HG03060 (cell line): ENCODE data around the gene LRRC1.
"Not testable (repeated sequence)": the region's sequence is repeated elsewhere in the genome, so short reads cannot be mapped to it uniquely, and the experiment has no call there.

Experiments
- ATAC-seq: cut with Tn5 transposase; IDR thresholded peaks from one replicate; pipeline ENCODE4 v1.9.1; 2021; ENCODE audit warnings: low read depth, moderate number of reproducible peaks; ENCODE audit not compliant: unreplicated experiment

LRRC1 gene

DNA sequence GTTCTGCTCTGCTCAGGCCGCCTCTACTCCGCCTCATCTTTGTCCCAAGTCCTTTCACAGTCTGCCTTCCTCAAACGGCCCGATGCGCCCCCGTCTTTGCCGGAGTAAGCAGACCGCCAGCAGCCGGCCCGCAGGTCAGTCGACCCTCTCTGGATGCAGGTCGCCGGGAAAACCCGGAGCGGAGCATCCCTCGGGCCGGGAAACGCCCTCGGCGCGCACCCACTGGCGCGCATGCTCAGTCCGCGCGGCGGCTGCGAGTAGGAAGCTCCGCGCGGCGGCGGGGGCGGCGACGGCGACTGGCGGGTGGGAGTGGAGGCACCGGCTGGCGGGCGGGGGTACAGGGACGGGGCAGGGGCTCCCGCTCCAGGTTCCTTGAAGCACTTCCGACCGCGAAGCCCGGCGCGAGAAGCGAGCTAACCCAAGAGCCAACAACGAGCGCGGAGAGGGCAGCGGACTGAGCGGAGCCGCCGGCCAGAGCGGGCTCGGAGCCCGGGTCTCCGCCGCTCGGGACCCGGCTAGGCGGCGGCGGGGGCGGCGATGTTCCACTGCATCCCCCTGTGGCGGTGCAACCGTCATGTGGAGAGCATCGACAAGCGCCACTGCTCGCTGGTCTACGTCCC lies at the start of gene LRRC1:
LRRC1 (plus strand) TSS at position 286 of the 620 bp plus-strand sequence; CDS start at position 538, 252 bp downstream.
- ATAC-seq = peak; percentile 34

DNA sequence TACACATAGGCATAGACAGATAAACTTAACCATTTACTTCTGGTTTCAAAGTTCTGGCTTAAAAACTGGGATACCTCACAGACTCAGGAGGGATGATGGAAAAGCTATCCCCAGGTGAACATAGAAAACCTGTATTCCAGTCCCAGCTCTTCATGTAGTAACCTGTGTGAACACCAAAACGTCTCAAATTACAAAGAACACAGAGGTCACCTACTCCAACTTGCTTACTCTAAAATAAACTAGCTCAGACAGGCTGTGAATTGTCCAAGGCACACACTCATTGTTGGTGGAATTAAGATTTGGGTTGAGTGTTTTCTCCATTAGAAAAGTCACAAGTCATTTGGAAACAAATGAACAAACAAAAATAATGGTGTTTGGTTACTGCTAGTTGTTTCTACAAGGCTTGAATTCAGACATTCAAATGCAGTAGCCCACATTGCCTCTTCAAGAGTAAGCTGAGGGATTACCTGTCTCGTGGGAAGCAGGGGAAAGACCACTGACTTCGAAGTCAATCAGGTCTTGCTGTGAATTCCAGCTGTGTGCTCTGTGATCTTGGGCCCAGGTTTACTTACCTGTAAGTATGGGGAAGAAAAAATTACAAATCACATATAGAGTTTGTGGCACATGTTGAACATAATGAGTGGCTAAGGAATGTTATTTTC lies 48.2 kb upstream of the LRRC1 start:
- no peak for ATAC-seq

GRCh38 chr6:53750052-53750650 lies 44.7 kb upstream of the LRRC1 start:
- no peak for ATAC-seq

DNA sequence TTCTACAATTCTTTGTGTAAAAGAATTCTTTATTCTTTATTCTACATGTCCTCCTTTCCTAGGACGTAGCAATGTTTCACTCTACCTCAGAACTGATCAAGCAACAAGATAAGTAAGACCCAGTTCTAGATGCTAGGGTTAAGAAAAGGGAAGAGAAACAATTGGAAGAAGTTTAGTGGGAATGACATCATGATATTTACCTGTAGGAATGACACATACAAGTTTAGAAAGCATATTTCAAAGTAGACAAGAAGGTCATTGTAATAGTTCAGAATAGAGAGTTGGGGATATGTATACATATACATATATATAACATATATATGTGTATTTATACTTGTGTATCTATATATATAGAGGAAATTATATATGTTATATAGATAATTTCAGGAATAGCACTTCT lies 43.4 kb upstream of the LRRC1 start:
- no peak for ATAC-seq

DNA sequence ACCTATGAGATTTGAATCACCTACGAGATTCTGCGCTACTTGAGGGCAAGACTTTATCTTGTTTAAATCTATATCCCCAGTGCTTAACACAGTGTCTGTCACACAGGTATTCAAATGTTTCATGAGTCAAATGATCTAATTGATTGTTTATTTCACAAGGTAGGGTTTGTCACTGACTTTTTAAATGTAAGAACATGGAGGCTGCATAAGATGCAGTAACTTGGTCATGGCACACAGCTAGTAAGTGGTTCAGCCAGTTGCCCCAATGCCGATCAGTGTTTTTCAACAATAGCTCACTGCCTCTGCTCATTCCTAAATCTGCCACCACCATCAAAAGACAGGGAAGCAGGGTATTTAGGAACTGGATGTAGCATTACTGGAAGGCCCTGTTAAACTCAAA lies 42.4 kb upstream of the LRRC1 start:
- no peak for ATAC-seq

GRCh38 chr6:53752856-53753255 lies 41.9 kb upstream of the LRRC1 start:
- ATAC-seq = no peak

DNA sequence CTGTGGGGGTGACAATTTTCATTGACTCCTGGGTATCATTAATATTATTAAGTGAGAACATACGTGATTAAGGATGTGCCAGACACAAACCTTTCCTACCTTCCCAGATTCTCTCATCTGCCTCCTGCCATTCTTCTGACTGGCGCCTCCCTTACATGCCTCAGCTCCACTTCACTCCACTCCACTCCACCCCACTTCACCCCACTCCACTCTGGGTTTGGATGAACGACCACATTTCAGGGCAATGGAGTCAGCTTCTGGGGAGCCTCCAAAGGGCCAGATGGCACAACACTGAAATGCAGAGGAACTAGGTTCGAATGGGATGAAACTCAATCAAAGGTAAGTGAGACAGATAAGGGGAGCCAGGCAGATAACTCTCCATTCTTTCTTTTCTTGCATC lies 40.5 kb upstream of the LRRC1 start:
- no peak for ATAC-seq

DNA sequence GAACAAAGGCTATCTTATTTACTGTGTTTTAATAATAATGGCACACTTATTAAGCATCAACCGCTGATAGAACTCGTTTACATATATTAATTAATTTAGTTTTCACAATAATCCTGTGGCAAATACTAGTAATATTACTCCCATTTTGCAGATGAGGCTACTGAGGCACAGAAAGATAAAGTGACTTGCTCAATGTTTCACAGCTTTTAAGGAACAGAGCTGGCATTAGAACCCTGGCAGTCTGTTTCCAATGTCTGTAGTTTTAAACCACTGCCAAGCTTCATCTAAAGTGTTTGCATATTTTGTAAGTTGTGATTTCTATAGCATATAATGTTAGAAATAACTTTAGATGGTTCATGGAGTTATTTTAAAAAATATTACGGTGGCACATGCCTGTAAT lies 38.4 kb upstream of the LRRC1 start:
- ATAC-seq = no peak

- no peak for ATAC-seq
Observed at GRCh38 chr6:53758496-53758895, 36.3 kb upstream of the LRRC1 start.

GRCh38 chr6:53761036-53761435 lies 33.8 kb upstream of the LRRC1 start:
- ATAC-seq = no peak

DNA sequence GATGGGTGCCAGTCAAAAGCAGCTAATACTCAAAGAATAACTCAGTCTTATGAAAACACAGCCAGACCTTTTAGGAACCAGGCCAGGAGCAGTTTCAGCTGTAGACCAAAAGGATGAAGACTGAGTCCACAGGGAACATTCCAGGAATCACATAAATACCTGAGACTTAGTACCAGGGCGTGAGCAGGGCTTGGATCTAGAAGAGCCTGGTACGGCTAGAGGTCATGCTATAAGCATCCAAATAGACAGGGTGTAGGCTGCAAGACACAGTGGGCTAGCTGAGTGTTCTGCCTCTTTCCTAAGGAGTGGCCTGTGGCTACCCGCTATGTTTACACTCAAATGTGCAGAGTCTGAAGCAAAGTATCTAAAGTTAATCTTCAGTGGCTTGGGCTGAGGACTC lies 29.5 kb upstream of the LRRC1 start:
- ATAC-seq = no peak

GRCh38 chr6:53766930-53767329 lies 27.9 kb upstream of the LRRC1 start:
- no peak for ATAC-seq

DNA sequence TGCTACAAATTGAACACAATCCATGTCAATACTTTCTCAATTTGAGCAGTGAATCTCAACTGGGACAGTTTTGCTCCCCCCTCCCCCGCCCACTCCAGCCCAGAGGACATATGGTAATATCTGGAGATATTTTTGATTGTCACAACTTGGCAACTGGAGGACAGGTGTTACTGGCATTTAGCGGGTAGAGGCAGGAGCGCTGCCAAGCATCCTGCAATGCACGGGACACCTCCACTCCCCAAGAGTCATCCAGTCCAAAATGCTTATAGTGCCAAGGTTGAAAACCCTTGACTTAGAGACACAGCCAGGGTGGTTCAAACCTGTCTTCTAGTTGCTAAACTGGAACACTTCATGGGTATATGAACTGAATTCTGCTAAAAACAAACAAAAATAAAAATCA lies 26.9 kb upstream of the LRRC1 start:
- ATAC-seq = no peak

DNA sequence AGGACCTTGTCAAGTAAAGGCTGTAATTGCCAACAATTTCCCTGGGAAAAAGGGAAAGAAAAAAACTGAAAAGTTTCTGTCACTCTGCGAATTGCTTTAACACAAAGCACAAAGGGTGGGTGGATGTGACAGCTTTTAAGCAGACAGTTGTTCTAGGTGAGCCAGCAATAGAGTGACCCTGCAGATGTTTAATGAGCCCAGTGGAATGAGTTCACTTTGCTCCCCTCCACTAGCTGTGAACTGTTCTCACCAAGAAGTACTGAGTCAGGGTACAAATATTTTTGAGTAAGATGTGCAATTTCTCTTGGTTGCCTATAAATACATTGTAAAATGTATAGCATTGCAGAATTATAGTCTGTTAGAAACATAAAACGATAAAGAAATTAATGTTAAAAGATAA lies 26.2 kb upstream of the LRRC1 start:
- ATAC-seq = no peak

DNA sequence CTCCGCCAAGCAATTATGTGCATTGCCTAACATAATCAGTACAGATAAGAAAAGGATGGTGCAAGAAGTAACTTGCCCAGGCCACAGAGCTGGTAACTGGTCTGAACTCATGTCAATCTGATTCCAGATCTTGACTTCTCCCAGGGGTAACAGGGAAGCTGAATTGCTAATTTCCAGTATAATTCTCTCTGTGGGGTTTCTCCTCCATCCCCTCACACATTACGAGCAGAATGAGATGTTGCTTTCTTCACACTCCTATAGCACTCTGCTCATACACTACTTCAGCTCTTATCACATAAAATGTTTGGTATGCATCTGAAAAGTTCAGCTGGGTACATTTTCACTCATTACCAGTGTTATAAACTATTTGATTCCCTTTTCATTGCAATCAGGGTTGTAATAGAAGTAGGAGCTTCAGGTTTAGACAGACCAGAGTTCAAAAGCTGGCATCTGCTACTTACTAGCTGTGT lies 24.0 kb upstream of the LRRC1 start:
- no peak for ATAC-seq

DNA sequence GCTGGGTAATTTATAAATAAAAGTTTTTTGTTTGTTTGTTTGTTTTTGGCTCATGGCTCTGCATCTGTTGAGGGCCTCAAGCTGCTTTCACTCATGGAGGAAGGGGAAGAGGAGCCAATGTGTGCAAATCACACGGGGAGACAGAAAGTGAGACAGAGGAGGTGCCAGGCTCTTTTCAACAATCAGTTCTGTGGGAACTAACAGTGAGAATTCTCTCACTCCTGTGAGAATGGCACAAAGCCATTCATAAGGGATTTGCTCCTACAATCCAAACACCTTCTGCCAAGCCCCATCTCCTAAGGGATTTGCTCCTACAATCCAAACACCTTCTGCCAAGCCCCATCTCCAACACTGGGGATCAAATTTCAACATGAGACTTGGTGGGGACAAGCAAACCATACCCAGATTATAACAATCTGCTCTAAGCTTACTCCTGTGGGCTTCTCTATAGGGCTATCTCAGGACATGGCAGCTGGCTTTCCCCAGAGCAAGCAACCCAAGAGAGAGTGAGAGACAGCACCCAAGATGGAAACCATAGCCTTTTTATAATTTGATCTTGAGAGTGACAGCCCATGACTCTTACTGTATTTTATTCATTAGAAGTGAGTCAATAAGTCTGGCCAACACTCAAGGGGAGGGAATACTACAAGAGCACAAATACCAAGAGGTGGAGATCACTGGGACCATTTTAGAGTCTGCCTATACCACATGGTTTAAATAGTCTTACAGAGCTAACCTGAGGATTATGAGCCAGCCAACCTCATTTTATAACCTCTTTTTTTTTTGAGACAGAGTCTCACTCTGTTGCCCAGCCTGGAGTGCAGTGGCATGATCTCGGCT lies 22.8 kb upstream of the LRRC1 start:
- no peak for ATAC-seq

GRCh38 chr6:53773044-53773696 lies 21.6 kb upstream of the LRRC1 start:
- ATAC-seq = no peak

GRCh38 chr6:53776152-53776551 lies 18.7 kb upstream of the LRRC1 start:
- not testable (repeated sequence) for ATAC-seq

- ATAC-seq = not testable (repeated sequence)
Observed at GRCh38 chr6:53784991-53785390, 9.8 kb upstream of the LRRC1 start.

- no peak for ATAC-seq
Observed at GRCh38 chr6:53786832-53787231, 8.0 kb upstream of the LRRC1 start.

GRCh38 chr6:53790886-53791285 lies 3.9 kb upstream of the LRRC1 start:
- no peak for ATAC-seq
